ENCODE results near the gene FA2H.
"Not testable (repeated sequence)": the region's sequence is repeated elsewhere in the genome, so short reads cannot be mapped to it uniquely, and the experiment has no call there.

Gene FA2H

GRCh38 chr16:74800216-74800871 is 25.7 kb upstream of the FA2H start:
- no peak for TF ChIP-seq CTCF (conservative IDR thresholded peaks at IDR 0.05; ENCODE audit: low read length)
- H3K4me3 ChIP-seq (ENCODE audit: low read length), result no peak overlapping the region
- no peak for DNase-seq (ENCODE audit: low read depth)

DNA sequence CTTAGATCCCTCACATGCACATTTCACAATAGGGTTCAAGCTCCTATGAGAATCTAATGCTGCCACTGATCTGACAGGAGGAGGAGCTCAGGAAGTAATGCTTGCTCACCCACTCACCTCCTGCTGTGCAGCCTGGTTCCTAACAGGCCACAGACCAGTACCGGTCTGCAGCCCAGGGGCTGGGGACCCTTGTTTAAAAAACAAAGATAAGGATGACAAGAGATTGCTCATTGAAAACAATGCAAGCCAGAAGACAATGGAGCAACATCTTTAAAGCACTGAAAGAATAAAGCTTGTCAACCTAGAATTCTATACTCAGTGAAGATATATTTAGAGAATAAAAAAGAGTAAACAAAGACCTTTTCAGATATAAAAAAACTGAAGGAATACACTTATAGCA is 22.8 kb upstream of the FA2H start:
- H3K4me3 ChIP-seq (ENCODE audit: low read length), result no peak overlapping the region
- DNase-seq (ENCODE audit: low read depth), result no peak
- no peak for TF ChIP-seq CTCF (conservative IDR thresholded peaks at IDR 0.05; ENCODE audit: low read length)

DNA sequence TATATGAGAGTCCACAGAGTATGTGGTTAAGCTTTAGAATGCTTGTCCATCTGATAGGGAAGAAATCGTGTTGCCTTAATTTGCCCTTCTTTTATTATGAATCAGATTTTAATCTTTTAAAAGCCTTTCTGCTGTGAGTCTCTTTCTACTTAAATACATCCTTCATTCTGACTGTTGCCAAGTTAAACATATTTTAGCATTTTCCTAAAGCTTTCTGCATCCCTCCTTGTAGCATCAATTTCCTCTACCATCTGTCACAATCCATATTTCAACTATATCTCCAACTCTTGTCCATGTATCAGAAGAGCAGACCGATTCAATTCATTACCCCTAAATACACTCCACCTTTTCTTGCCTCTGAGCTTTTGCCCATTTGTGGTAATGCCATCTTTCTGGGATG is 20.5 kb upstream of the FA2H start:
- no peak for DNase-seq (ENCODE audit: low read depth)
- no peak for TF ChIP-seq CTCF (conservative IDR thresholded peaks at IDR 0.05; ENCODE audit: low read length)
- no peak overlapping the region for H3K4me3 ChIP-seq (ENCODE audit: low read length)

DNA sequence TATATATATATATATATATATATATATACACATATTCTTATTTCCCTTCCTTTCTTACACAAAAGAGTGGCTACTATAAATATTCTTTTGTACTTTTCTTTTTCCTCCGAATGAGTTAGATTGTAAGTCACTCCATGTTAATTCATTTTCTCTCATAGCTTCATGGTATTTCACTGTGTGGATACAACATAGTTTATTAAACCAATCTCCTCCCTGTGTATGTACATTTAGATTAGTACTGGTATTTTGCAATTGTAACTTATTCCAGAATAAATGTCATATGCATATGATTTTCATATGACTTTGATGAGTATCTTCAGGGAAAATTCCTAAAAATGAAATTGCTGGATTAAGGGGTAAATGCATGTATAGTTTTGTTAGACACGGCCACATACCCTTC is 20.0 kb upstream of the FA2H start:
- no peak for DNase-seq (ENCODE audit: low read depth)
- no peak overlapping the region for H3K4me3 ChIP-seq (ENCODE audit: low read length)
- TF ChIP-seq CTCF (conservative IDR thresholded peaks at IDR 0.05; ENCODE audit: low read length), result no peak

DNA sequence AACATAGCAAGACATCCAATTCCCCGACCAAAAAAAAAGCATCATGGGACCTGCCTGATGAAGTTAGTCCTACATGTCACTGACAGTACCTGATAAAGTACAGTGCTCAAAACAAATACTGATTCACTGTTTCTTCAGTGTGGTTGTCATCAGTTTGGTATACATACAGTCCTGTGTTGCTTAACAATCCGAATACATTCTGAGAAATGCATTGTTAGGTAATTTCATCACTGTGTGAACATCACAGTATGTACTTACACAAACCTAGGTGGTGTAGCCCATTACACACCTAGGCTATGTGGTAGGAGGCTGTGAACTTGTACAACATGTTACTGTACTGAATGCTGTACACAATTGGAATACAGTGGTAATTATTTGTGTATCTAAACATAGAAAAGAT is 19.0 kb upstream of the FA2H start:
- TF ChIP-seq CTCF (conservative IDR thresholded peaks at IDR 0.05; ENCODE audit: low read length), result no peak
- no peak overlapping the region for H3K4me3 ChIP-seq (ENCODE audit: low read length)
- DNase-seq (ENCODE audit: low read depth), result no peak

- no peak for TF ChIP-seq CTCF (conservative IDR thresholded peaks at IDR 0.05; ENCODE audit: low read length)
- no peak overlapping the region for H3K4me3 ChIP-seq (ENCODE audit: low read length)
- DNase-seq (ENCODE audit: low read depth), result no peak
These were observed 17.6 kb upstream of the FA2H start for GRCh38 chr16:74792225-74792624.

DNA sequence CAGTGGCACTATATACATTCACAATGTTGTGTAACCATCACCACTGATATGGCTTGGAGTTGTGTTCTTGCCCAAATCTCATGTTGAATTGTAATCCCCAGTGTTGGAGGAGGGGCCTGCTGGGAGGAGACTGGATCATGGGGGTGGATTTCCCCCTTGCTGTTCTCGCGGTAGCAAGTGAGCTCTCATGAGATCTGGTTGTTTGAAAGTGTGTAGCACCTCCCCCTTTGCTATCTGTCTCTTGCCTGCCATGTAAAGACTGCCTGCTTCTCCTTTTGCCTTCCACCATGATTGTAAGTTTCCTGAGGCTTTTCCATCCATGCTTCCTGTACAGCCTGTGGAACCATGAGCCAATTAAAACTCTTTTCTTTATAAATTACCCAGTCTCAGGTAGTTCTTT is 17.1 kb upstream of the FA2H start:
- H3K4me3 ChIP-seq (ENCODE audit: low read length); DNase-seq (ENCODE audit: low read depth): not testable (repeated sequence)

DNA sequence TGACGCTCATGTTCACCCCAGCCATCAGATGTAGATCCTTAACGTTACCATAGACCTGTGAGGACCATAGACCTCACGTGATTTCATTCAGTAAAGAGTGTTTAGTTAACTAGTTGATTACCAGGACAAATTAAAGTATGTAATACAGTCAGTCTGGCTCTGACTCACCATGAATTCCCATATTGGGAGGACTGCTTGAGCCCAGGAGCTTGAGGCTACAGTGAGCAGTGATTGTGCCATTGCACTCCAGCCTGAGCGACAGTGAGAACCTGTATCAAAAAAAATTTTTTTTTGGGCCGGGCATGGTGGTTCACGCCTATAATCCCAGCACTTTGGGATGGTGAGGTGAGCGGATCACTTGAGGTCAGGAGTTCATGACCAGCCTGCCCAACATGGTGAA is 13.5 kb upstream of the FA2H start:
- no peak for TF ChIP-seq CTCF (conservative IDR thresholded peaks at IDR 0.05; ENCODE audit: low read length)
- H3K4me3 ChIP-seq (ENCODE audit: low read length), result no peak overlapping the region
- DNase-seq (ENCODE audit: low read depth), result no peak
